Parathyroid adenoma (tissue), 2 donors: ENCODE measurements around the gene DLGAP4.

Source experiments
- H2AFZ ChIP-seq: fragments of 300-600 bp; sonication (generic); one replicate; pipeline ENCODE4 v1.7.0; 2017; ENCODE audit warnings: antibody characterized with exemption, mild to moderate bottlenecking
- H3K27ac ChIP-seq: fragments of 300-600 bp; sonication (generic); one replicate; pipeline ENCODE4 v1.7.0; 2017
- H3K27me3 ChIP-seq: fragments of 300-600 bp; sonication (generic); one replicate; pipeline ENCODE4 v1.7.0; 2017; ENCODE audit warnings: low read length; ENCODE audit not compliant: control insufficient read depth, insufficient read depth
- H3K36me3 ChIP-seq: fragments of 300-600 bp; sonication (generic); one replicate; pipeline ENCODE4 v1.7.0; 2017; ENCODE audit warnings: low read length; ENCODE audit not compliant: control insufficient read depth, insufficient read depth
- H3K4me1 ChIP-seq: fragments of 300-600 bp; sonication (generic); one replicate; pipeline ENCODE4 v1.7.0; 2017; ENCODE audit warnings: control low read depth
- H3K4me2 ChIP-seq: fragments of 300-600 bp; sonication (generic); one replicate; pipeline ENCODE4 v1.7.0; 2017; ENCODE audit warnings: low read length
- H3K4me3 ChIP-seq: fragments of 300-600 bp; sonication (generic); one replicate; pipeline ENCODE4 v1.7.0; 2017; ENCODE audit warnings: low read depth, low read length
- H3K79me2 ChIP-seq: fragments of 300-600 bp; sonication (generic); one replicate; pipeline ENCODE4 v1.7.0; 2017; ENCODE audit warnings: control low read depth
- H3K9ac ChIP-seq: fragments of 300-600 bp; sonication (generic); one replicate; pipeline ENCODE4 v1.7.0; 2017; ENCODE audit warnings: mild to moderate bottlenecking
- H3K9me3 ChIP-seq: fragments of 300-600 bp; sonication (generic); one replicate; pipeline ENCODE4 v1.7.0; 2017; ENCODE audit warnings: low read length; ENCODE audit not compliant: control insufficient read depth
- TF ChIP-seq, protein P1 (sequence below): fragments of 300-600 bp; sonication (generic); IDR thresholded peaks from one replicate; pipeline ENCODE4 v1.7.0; 2017; ENCODE audit warnings: antibody characterized with exemption, mild to moderate bottlenecking
- donor health status: primary hyperparathyroidism.

Gene DLGAP4

DNA sequence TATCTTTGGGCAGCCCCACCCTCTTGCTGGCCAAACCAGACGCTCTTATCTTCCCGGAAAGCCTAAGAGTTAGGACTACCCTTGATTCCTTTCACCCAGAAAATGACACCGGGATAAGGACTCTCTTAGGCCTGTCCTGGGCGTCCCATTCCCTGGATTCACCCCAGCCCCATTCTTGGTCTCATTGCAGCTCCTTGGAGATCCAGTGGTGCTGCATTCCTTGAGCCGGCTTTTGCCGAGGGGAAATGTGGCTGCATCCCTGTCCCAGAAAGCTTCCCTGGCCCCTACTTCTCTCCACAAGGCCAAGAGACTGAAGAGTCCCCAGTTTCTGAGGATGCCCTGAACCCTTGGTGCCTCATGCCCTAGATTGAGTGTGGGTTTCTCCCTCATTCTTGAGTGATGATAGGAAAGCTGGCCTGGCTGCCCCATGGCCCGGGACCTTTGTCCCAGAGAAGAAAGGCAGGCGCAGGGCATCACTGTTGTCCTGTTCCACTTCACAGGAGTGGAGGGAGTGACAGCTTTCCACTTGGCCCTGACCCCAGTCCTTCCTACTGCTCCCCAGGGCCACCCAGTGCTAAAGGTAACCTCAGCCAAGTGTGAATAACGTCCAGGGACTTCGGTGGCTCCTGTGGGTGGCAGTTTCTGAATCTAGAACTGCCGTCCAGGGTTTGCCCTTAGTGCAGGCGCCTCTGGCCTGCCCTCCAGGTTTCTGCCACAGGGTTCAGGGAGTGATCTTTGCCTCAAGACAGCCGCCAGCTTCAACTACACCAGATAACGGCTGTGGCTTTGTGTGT is 192.4 kb downstream of the DLGAP4 start:
- no peak overlapping the region for H3K4me3 ChIP-seq
- H3K36me3 ChIP-seq: no peaks in the 10 kb centered on the region
- TF ChIP-seq, protein P1, sequence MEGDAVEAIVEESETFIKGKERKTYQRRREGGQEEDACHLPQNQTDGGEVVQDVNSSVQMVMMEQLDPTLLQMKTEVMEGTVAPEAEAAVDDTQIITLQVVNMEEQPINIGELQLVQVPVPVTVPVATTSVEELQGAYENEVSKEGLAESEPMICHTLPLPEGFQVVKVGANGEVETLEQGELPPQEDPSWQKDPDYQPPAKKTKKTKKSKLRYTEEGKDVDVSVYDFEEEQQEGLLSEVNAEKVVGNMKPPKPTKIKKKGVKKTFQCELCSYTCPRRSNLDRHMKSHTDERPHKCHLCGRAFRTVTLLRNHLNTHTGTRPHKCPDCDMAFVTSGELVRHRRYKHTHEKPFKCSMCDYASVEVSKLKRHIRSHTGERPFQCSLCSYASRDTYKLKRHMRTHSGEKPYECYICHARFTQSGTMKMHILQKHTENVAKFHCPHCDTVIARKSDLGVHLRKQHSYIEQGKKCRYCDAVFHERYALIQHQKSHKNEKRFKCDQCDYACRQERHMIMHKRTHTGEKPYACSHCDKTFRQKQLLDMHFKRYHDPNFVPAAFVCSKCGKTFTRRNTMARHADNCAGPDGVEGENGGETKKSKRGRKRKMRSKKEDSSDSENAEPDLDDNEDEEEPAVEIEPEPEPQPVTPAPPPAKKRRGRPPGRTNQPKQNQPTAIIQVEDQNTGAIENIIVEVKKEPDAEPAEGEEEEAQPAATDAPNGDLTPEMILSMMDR: no peak
- no peak overlapping the region for H3K4me2 ChIP-seq
- peaks cover 2% of the 10 kb centered on the region for H3K4me1 ChIP-seq
- H2AFZ ChIP-seq: no peak overlapping the region
- H3K79me2 ChIP-seq: peaks cover 25% of the 10 kb centered on the region
- no peaks in the 10 kb centered on the region for H3K27me3 ChIP-seq
- no peaks in the 10 kb centered on the region for H3K9me3 ChIP-seq
- no peak overlapping the region for H3K27ac ChIP-seq
- no peak overlapping the region for H3K9ac ChIP-seq

DNA sequence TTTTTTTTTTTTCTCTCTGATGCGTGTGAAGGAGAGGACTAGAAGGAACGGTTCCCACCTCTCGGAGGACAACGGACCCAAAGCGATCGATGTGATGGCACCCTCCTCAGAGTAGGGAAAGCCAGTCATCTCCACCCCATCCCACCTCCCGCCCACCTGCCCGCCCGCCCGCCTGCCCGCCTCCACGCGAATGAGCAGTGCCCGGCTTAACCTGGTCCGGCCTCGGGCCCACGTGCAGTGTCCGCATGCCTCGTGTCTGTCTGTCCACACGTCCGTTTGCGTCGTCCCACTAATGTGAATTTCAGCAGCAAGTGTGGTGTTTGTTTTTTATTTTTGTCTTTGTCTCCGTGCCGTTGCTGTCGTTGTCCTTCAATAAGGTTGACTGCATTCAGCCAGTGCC is 193.1 kb downstream of the DLGAP4 start:
- H3K27ac ChIP-seq: no peak overlapping the region
- no peaks in the 10 kb centered on the region for H3K27me3 ChIP-seq
- H3K9ac ChIP-seq: no peak overlapping the region
- TF ChIP-seq, protein P1: no peak
- H3K4me1 ChIP-seq: no peaks in the 10 kb centered on the region
- no peaks in the 10 kb centered on the region for H3K9me3 ChIP-seq
- H3K4me3 ChIP-seq: no peak overlapping the region
- no peak overlapping the region for H2AFZ ChIP-seq
- no peaks in the 10 kb centered on the region for H3K36me3 ChIP-seq
- H3K4me2 ChIP-seq: no peak overlapping the region
- peaks cover 25% of the 10 kb centered on the region for H3K79me2 ChIP-seq

DNA sequence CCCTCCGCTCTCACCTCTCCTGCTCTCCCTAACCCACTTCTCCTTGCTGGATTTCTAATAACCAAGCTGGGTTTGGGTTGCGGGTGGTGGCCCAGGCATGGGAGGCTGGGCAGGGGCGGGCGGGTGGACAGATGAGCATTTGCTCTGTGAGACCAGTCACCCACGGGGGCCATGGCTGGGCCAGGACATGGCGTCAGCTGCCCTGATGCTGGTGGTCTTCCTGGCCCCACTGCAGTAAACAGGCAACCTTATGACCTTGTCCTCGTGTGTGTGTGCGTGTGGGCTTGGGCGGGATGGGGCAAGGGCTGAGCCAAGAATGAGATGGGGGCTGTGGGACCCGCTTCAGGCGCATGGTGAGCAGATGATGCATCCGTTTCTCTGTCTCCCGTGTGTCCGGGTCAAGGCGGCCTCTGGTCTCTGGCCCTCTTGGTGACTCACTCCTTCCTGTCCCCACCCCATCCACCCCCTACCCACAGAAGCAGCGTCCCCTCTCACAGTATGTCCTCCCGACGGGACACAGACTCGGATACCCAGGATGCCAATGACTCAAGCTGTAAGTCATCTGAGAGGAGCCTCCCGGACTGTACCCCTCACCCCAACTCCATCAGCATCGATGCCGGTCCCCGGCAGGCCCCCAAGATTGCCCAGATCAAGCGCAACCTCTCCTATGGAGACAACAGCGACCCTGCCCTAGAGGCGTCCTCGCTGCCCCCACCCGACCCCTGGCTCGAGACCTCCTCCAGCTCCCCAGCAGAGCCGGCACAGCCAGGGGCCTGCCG is 193.8 kb downstream of the DLGAP4 start:
- no peak overlapping the region for H3K4me3 ChIP-seq
- peaks cover 25% of the 10 kb centered on the region for H3K79me2 ChIP-seq
- H2AFZ ChIP-seq: no peak overlapping the region
- no peak overlapping the region for H3K4me2 ChIP-seq
- H3K36me3 ChIP-seq: no peaks in the 10 kb centered on the region
- TF ChIP-seq, protein P1: no peak
- H3K27me3 ChIP-seq: no peaks in the 10 kb centered on the region
- no peak overlapping the region for H3K9ac ChIP-seq
- no peaks in the 10 kb centered on the region for H3K4me1 ChIP-seq
- no peak overlapping the region for H3K27ac ChIP-seq
- no peaks in the 10 kb centered on the region for H3K9me3 ChIP-seq

DNA sequence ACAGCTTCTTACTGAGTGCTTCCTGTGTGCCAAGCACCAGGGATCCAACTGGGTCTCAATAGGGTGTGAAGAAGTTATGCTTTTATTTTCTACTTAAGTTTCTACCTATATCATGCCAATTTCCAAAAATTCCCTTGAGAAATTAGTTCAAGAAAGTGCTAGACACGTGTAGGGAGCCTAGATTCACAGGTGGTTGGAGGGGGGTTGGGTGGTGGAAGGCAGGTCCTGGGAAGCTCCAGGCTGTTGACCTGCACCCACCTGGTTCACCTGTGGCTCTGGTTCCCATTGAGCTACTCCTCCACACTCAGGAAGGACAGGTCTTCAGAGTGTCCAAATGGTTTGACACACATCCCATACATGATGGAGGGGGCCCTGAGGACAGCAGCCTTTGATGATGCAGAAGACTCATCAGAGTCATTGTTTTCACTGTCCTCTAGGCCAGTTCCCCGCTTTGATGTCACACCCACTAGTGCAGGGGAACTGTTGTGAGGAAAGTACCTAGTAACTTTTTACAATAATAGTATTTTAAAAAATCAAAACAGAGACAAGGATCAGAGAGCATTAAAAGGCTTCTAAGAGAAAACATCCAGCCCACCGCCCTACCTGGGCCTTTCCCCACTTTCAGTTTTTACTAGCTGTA is 195.3 kb downstream of the DLGAP4 start:
- Histone ChIP-seq H3K4me1 (no peaks in the 10 kb centered on the region), H3K4me2 (no peak overlapping the region), H3K79me2 (peaks cover 12% of the 10 kb centered on the region), H3K36me3 (no peaks in the 10 kb centered on the region), H2AFZ (no peak overlapping the region), H3K27me3 (no peaks in the 10 kb centered on the region), H3K9me3 (no peaks in the 10 kb centered on the region), H3K4me3 (no peak overlapping the region), H3K9ac (no peak overlapping the region), H3K27ac (no peak overlapping the region)
- TF ChIP-seq, protein P1: no peak
